ENCODE measurements around the gene IGFL1.
"Not testable (repeated sequence)": the region's sequence is repeated elsewhere in the genome, so short reads cannot be mapped to it uniquely, and the experiment has no call there.

IGFL1 gene

GRCh38 chr19:46250076-46250735 is 20.7 kb downstream of the IGFL1 start:
- in situ Hi-C loops (cut with HindIII; ENCODE audit: low sequenced_read_pairs), result no loop called here
- no peak for TF ChIP-seq CTCF (IDR thresholded peaks at IDR 0.05; ENCODE audit: low read depth, low read length, missing control alignments)

DNA sequence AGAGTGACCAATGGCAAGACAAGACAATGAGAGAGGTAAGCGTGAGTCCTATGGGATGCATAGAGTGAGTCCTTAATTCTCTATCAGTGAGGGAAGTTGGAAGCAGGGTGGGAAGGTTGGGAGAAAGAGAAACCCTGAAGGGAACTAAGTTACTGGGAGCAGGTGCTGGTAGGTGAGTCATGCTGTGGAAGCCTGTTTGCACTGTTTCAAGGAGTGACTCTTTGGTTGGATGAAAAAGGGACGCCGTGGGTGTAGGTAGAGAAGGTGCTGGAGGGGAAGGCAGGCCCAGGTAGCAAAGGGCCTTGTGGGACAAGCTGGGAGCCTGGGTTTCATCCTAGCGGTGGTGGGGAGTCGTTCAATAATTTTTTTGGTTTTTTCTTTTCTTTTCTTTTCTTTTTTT is 21.9 kb downstream of the IGFL1 start:
- no peak for TF ChIP-seq CTCF (IDR thresholded peaks at IDR 0.05; ENCODE audit: low read depth, low read length, missing control alignments)
- in situ Hi-C loops (cut with HindIII; ENCODE audit: low sequenced_read_pairs), result no loop called here
- DNase-seq (ENCODE audit: low read depth), result no peak
- H3K4me3 ChIP-seq (ENCODE audit: low read depth, low read length), result no peak overlapping the region

More at GRCh38 chr19:46250076-46250735, 20.7 kb downstream of the IGFL1 start:
- H3K4me3 ChIP-seq (ENCODE audit: low read depth, low read length), result no peak overlapping the region
- DNase-seq (ENCODE audit: low read depth), result no peak

DNA sequence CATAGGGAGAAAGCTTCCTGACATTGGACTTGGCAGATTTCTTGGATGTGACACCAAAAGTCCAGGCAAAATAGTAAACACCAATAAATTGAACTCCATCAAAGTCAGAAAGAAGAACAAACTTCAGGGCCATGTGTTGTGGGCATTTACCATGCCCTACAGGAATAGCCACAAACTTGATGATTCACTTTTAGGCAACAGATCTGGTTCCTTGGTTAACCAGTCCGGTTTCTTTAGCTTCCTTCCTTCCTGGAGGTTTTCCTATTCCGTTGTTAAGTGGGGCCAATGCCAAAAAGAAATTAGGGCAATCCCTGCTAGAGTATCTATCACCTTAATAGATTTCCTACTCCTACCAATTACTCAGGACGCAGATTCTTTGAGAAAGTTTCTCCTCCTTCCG is 25.2 kb downstream of the IGFL1 start:
- in situ Hi-C loops (cut with HindIII; ENCODE audit: low sequenced_read_pairs), result no loop called here
- no peak for DNase-seq (ENCODE audit: low read depth)

GRCh38 chr19:46256855-46257254 is 27.3 kb downstream of the IGFL1 start:
- no peak for TF ChIP-seq CTCF (IDR thresholded peaks at IDR 0.05; ENCODE audit: low read depth, low read length, missing control alignments)
- H3K4me3 ChIP-seq (ENCODE audit: low read depth, low read length), result no peak overlapping the region
- no peak for DNase-seq (ENCODE audit: low read depth)
- in situ Hi-C loops (cut with HindIII; ENCODE audit: low sequenced_read_pairs), result no loop called here

More for the DNA sequence above, 25.2 kb downstream of the IGFL1 start:
- TF ChIP-seq CTCF (IDR thresholded peaks at IDR 0.05; ENCODE audit: low read depth, low read length, missing control alignments), result no peak
- H3K4me3 ChIP-seq (ENCODE audit: low read depth, low read length), result no peak overlapping the region

- DNase-seq (ENCODE audit: low read depth); in situ Hi-C loops (cut with HindIII; ENCODE audit: low sequenced_read_pairs); H3K4me3 ChIP-seq (ENCODE audit: low read depth, low read length): not testable (repeated sequence)
Measured at GRCh38 chr19:46261501-46261900, 32.0 kb downstream of the IGFL1 start.

DNA sequence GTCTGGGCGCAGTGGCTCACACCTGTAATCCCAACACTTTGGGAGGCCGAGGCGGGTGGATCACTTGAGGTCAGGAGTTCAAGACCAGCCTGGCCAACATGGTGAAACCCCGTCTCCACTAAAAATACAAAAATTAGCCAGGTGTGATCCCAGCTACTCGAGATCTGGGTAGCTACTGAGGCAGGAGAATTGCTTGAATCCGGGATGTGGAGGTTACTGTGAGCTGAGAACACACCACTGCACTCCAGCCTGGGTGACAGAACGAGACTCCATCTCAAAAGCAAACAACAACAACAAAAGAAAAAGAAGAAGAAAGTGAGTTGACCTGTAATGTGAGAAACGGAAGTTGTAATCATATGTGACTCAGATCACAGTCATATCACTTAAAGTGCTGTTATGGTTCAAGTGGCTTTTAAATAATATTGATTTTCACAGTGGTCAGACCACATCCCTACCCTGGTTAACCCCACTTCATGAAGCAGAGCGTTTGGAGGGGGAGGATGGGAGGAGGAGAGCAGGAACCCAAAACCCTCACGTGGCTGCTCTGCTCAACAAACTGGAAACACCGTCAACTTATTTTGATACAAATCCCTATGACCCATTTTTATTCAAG is 33.2 kb downstream of the IGFL1 start:
- in situ Hi-C loops (cut with HindIII; ENCODE audit: low sequenced_read_pairs), result not testable (repeated sequence)
- DNase-seq (ENCODE audit: low read depth), result peak; percentile 80

GRCh38 chr19:46264801-46265200 is 35.3 kb downstream of the IGFL1 start:
- H3K4me3 ChIP-seq (ENCODE audit: low read depth, low read length); DNase-seq (ENCODE audit: low read depth); in situ Hi-C loops (cut with HindIII; ENCODE audit: low sequenced_read_pairs): not testable (repeated sequence)

More for the DNA sequence above, 33.2 kb downstream of the IGFL1 start:
- H3K4me3 ChIP-seq (ENCODE audit: low read depth, low read length), result not testable (repeated sequence)

DNA sequence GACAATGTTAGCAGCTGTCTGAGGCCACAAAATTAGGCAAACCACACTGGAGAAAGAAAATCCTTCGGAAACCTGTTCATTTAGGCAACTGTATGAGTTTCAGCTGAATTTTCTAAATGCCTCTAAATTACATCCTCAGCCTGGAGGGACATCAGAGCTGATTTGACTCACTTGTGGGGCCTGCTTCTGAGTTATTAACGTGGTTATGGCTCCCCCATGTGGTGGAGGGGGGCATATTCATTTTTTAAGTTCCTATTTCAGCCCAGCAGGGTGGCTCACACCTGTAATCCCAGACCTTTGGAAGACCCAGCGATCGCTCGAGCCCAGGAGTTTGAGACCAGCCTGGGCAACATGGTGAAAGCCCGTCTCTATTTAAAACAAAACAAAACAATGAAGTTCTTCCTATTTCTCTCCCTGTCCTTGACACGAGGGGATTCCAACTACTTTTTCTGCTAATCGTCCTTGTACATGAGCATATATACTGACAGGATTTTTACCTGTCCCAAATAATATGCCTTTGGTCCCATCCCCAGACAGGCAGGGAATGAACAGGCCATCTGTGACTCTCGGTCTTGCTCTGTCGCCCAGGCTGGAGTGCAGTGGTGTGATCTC is 35.8 kb downstream of the IGFL1 start:
- TF ChIP-seq CTCF (IDR thresholded peaks at IDR 0.05; ENCODE audit: low read depth, low read length, missing control alignments), result peak; percentile 72
- in situ Hi-C loops (cut with HindIII; ENCODE audit: low sequenced_read_pairs), result no loop called here
- no peak overlapping the region for H3K4me3 ChIP-seq (ENCODE audit: low read depth, low read length)
- peak; percentile 80 for DNase-seq (ENCODE audit: low read depth)

Data from astrocyte of the cerebellum (primary cell).